Adrenal gland (tissue), 5 donors: ENCODE data around the gene SVIL.

ENCODE experiments used
- POLR2A ChIP-seq, 2 donors: fragments of 450-650 bp; IDR thresholded peaks; one replicate each; pipeline ENCODE4 v1.6.1; 2017; ENCODE audit warnings: antibody characterized with exemption in 2 of 2, mild to moderate bottlenecking in 2 of 2, moderate library complexity in 1 of 2
- TF ChIP-seq, protein P1 (sequence below), 6 experiments: fragments of 450-650 bp in 4 of 6; fragments of 200-600 bp in 2 of 6; sonication (generic) in 1 of 6; IDR thresholded peaks; 1 replicate in 5 of 6; 2 replicates in 1 of 6; pipeline versions ENCODE4 v1.5.1 to v1.8.0; 2016 to 2021; ENCODE audit warnings: antibody characterized with exemption in 6 of 6, mild to moderate bottlenecking in 2 of 6, moderate library complexity in 1 of 6
- donor health status: DM: no; HTN: no; CAD: no.

DNA sequence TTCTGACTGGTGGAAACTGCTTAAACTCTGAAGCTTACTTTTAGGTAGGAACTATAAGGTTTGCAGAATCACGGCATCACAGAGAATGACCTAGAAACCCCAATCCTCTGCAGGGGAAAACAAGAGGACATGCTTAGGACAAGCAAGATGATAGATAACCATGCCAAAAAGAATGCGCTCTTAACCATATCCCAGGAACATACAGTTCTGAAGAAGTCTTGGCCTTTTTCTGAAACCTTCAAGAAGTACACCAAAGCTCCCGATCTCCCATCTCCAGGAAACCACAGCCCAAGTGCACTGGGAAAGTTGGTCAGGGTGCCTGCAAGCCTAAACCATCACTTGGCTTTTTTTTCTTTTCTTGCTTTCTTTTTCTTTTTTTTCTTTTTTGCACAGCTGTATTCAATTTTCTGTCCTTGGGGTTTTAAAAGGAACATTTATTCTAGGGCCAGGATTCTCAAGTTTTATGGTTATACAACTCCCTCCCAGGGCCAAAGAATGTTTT is 12.2 kb upstream of the SVIL start:
- TF ChIP-seq, protein P1, sequence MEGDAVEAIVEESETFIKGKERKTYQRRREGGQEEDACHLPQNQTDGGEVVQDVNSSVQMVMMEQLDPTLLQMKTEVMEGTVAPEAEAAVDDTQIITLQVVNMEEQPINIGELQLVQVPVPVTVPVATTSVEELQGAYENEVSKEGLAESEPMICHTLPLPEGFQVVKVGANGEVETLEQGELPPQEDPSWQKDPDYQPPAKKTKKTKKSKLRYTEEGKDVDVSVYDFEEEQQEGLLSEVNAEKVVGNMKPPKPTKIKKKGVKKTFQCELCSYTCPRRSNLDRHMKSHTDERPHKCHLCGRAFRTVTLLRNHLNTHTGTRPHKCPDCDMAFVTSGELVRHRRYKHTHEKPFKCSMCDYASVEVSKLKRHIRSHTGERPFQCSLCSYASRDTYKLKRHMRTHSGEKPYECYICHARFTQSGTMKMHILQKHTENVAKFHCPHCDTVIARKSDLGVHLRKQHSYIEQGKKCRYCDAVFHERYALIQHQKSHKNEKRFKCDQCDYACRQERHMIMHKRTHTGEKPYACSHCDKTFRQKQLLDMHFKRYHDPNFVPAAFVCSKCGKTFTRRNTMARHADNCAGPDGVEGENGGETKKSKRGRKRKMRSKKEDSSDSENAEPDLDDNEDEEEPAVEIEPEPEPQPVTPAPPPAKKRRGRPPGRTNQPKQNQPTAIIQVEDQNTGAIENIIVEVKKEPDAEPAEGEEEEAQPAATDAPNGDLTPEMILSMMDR (IDR thresholded peaks at IDR 0.05): no peak
- no peak for TF ChIP-seq POLR2A (IDR thresholded peaks at IDR 0.05)
